GM10266 (cell line): Measurements from ENCODE around the gene BAIAP2.

Experiments used
- DNase-seq: peaks from one replicate; pipeline ENCODE4 v3.0.0; 2012; ENCODE audit errors: extremely low spot score
- CTCF ChIP-seq: IDR thresholded peaks from 2 replicates; pipeline ENCODE4 v1.5.1; 2012; ENCODE audit warnings: mild to moderate bottlenecking, low read depth; ENCODE audit not compliant: control insufficient read depth, insufficient read depth; ENCODE audit errors: missing control alignments

The BAIAP2 gene

GRCh38 chr17:81095383-81095762, 60.4 kb downstream of the BAIAP2 start:
- no peak for DNase-seq
- no peak for TF ChIP-seq CTCF

GRCh38 chr17:81096741-81097133, 61.8 kb downstream of the BAIAP2 start:
- DNase-seq, result no peak
- no peak for TF ChIP-seq CTCF

- peak; percentile 58 for TF ChIP-seq CTCF
- peak; percentile 76 for DNase-seq
Observed at GRCh38 chr17:81097134-81097942, 62.4 kb downstream of the BAIAP2 start.

GRCh38 chr17:81097943-81098308, 63.0 kb downstream of the BAIAP2 start:
- no peak for TF ChIP-seq CTCF
- no peak for DNase-seq

- no peak for TF ChIP-seq CTCF
- DNase-seq, result no peak
Observed at GRCh38 chr17:81099888-81100287, 64.9 kb downstream of the BAIAP2 start.

GRCh38 chr17:81100668-81101067, 65.7 kb downstream of the BAIAP2 start:
- no peak for DNase-seq
- no peak for TF ChIP-seq CTCF

- DNase-seq, result peak; percentile 99
- TF ChIP-seq CTCF, result peak; percentile 100
Observed at GRCh38 chr17:81101614-81102306, 66.8 kb downstream of the BAIAP2 start.
